H9 (cell line): ENCODE measurements around the gene VRK3. TPM values are rescaled to one million over a fixed set of nuclear protein-coding genes. Genes with fewer than 3 reads are reported as not detected.

Source experiments
- DNase-seq: peaks from one replicate; pipeline ENCODE4 v3.0.0-alpha.2; 2017
- H2AFZ ChIP-seq: one replicate; pipeline ENCODE4 v1.6.1; 2013; ENCODE audit warnings: mild to moderate bottlenecking, low read length, control low read depth, moderate library complexity
- H2AK5ac ChIP-seq: 2 replicates; pipeline ENCODE4 v1.6.1; 2013; ENCODE audit warnings: low read length, control low read depth, mixed read lengths; ENCODE audit not compliant: insufficient read length
- H2BK120ac ChIP-seq: one replicate; pipeline ENCODE4 v1.6.1; 2013; ENCODE audit warnings: low read depth, mild to moderate bottlenecking, low read length, control low read depth, inconsistent platforms; ENCODE audit not compliant: poor library complexity, severe bottlenecking
- H2BK12ac ChIP-seq: 2 replicates; pipeline ENCODE4 v1.6.1; 2013; ENCODE audit warnings: low read length, control low read depth, mixed read lengths, low read depth; ENCODE audit not compliant: insufficient read length
- H2BK15ac ChIP-seq: 2 replicates; pipeline ENCODE4 v1.6.1; 2013; ENCODE audit warnings: low read depth, low read length, control low read depth
- H2BK20ac ChIP-seq: one replicate; pipeline ENCODE4 v1.6.1; 2013; ENCODE audit warnings: low read depth, mild to moderate bottlenecking, low read length, control low read depth, inconsistent platforms; ENCODE audit not compliant: poor library complexity, severe bottlenecking
- H2BK5ac ChIP-seq: 2 replicates; pipeline ENCODE4 v1.6.1; 2013; ENCODE audit warnings: low read length, control low read depth, mixed read lengths; ENCODE audit not compliant: insufficient read length
- H3K14ac ChIP-seq: 2 replicates; pipeline ENCODE4 v1.6.1; 2013; ENCODE audit warnings: low read length, control low read depth; ENCODE audit not compliant: insufficient read depth
- H3K18ac ChIP-seq: 2 replicates; pipeline ENCODE4 v1.6.1; 2013; ENCODE audit warnings: low read depth, mild to moderate bottlenecking, mixed read lengths, low read length, control low read depth; ENCODE audit not compliant: insufficient read length
- H3K23ac ChIP-seq: 2 replicates; pipeline ENCODE4 v1.6.1; 2013; ENCODE audit warnings: low read length, control low read depth, mixed read lengths, low read depth; ENCODE audit not compliant: insufficient read length
- H3K23me2 ChIP-seq: 2 replicates; pipeline ENCODE4 v1.6.1; 2013; ENCODE audit warnings: low read depth, mild to moderate bottlenecking, mixed read lengths, low read length, control low read depth; ENCODE audit not compliant: insufficient read length, poor library complexity, severe bottlenecking
- H3K27ac ChIP-seq: 2 replicates; pipeline ENCODE4 v1.5.1; 2013; ENCODE audit warnings: low read length, control low read depth, mixed read lengths, low read depth; ENCODE audit not compliant: insufficient read length
- H3K27me3 ChIP-seq: 2 replicates; pipeline ENCODE4 v1.6.1; 2013; ENCODE audit warnings: low read length, control low read depth, inconsistent platforms; ENCODE audit not compliant: insufficient read depth
- H3K4ac ChIP-seq: 2 replicates; pipeline ENCODE4 v1.6.1; 2013; ENCODE audit warnings: low read depth, mild to moderate bottlenecking, control low read depth, inconsistent platforms, low read length, moderate library complexity
- H3K4me1 ChIP-seq: 2 replicates; pipeline ENCODE4 v1.6.1; 2013; ENCODE audit warnings: low read length, control low read depth, inconsistent platforms; ENCODE audit not compliant: insufficient read depth
- H3K4me2 ChIP-seq: 2 replicates; pipeline ENCODE4 v1.6.1; 2013; ENCODE audit warnings: low read length, control low read depth, mixed read lengths; ENCODE audit not compliant: insufficient read length, insufficient read depth
- H3K56ac ChIP-seq: 2 replicates; pipeline ENCODE4 v1.6.1; 2013; ENCODE audit warnings: low read depth, mild to moderate bottlenecking, mixed read lengths, low read length, control low read depth; ENCODE audit not compliant: insufficient read length
- H3K79me1 ChIP-seq: 2 replicates; pipeline ENCODE4 v1.6.1; 2013; ENCODE audit warnings: low read depth, mild to moderate bottlenecking, moderate library complexity, low read length, control low read depth, inconsistent platforms; ENCODE audit not compliant: insufficient read depth, poor library complexity, severe bottlenecking
- H3K79me2 ChIP-seq: 2 replicates; pipeline ENCODE4 v1.6.1; 2013; ENCODE audit warnings: low read length, control low read depth, inconsistent platforms; ENCODE audit not compliant: insufficient read depth
- H3K9ac ChIP-seq: 2 replicates; pipeline ENCODE4 v1.6.1; 2013; ENCODE audit warnings: low read length, control low read depth, mixed read lengths; ENCODE audit not compliant: insufficient read length; ENCODE audit errors: extremely low read depth
- H3K9me3 ChIP-seq: one replicate; pipeline ENCODE4 v1.6.1; 2013; ENCODE audit warnings: low read depth, low read length, inconsistent platforms; ENCODE audit not compliant: control insufficient read depth
- H3T11ph ChIP-seq: one replicate; pipeline ENCODE4 v1.6.1; 2013; ENCODE audit warnings: mild to moderate bottlenecking, low read length, control low read depth, inconsistent platforms
- H4K20me1 ChIP-seq: one replicate; pipeline ENCODE4 v1.6.1; 2013; ENCODE audit not compliant: control insufficient read depth, insufficient read length, insufficient read depth
- H4K5ac ChIP-seq: 2 replicates; pipeline ENCODE4 v1.6.1; 2013; ENCODE audit warnings: low read depth, mild to moderate bottlenecking, mixed read lengths, low read length, control low read depth; ENCODE audit not compliant: insufficient read length
- H4K8ac ChIP-seq: replicated peaks from 2 replicates; pipeline ENCODE4 v1.6.1; 2013; ENCODE audit warnings: low read length, control low read depth, mixed read lengths, low read depth; ENCODE audit not compliant: insufficient read length
- H4K91ac ChIP-seq: 2 replicates; pipeline ENCODE4 v1.6.1; 2013; ENCODE audit warnings: low read depth, mild to moderate bottlenecking, moderate library complexity, mixed read lengths, low read length, control low read depth; ENCODE audit not compliant: insufficient read length
- H3K27ac Mint-ChIP-seq, 3 experiments: 2 replicates in 2 of 3; 3 replicates in 1 of 3; pipeline ENCODE4 v1.8.0; 2020 to 2021; ENCODE audit warnings: mixed read lengths in 3 of 3, mild to moderate bottlenecking in 1 of 3, moderate library complexity in 1 of 3
- H3K27me3 Mint-ChIP-seq: 2 replicates; pipeline ENCODE4 v1.8.0; 2021; ENCODE audit warnings: low read depth, mild to moderate bottlenecking, moderate library complexity, mixed read lengths
- H3K36me3 Mint-ChIP-seq, 3 experiments: 2 replicates in 2 of 3; 3 replicates in 1 of 3; pipeline ENCODE4 v1.8.0; 2020 to 2021; ENCODE audit warnings: low read depth in 3 of 3, mixed read lengths in 3 of 3; ENCODE audit not compliant: insufficient read depth in 1 of 3
- H3K4me1 Mint-ChIP-seq, 2 experiments: 2 replicates each; pipeline ENCODE4 v1.8.0; 2020; ENCODE audit warnings: mixed read lengths in 2 of 2
- H3K4me3 Mint-ChIP-seq, 2 experiments: 2 replicates in 1 of 2; 3 replicates in 1 of 2; pipeline ENCODE4 v1.8.0; 2020 to 2021; ENCODE audit warnings: mild to moderate bottlenecking in 2 of 2, mixed read lengths in 2 of 2, moderate library complexity in 1 of 2
- H3K9me3 Mint-ChIP-seq, 2 experiments: 2 replicates in 1 of 2; 3 replicates in 1 of 2; pipeline ENCODE4 v1.8.0; 2020; ENCODE audit warnings: mild to moderate bottlenecking in 2 of 2, mixed read lengths in 2 of 2, moderate library complexity in 1 of 2
- WGBS: extraction: QIAGEN DNeasy Blood & Tissue Kit; methylation state at CpG from one replicate; pipeline ENCODE4 v1.1.7; 2013; ENCODE audit warnings: missing lambda C conversion rate, low lambda C conversion rate, mixed read lengths; ENCODE audit not compliant: insufficient read length; ENCODE audit errors: extremely low coverage; 5-methylcytosine and 5-hydroxymethylcytosine counted together
- total RNA-seq: library from RNA; stranded (reverse); gene quantifications from 2 replicates; pipeline ENCODE4 v1.2.1, GENCODE V29; 2021
- TF ChIP-seq, protein P1 (sequence below): fragments of 200-600 bp; sonication (generic); conservative IDR thresholded peaks from 3 replicates; pipeline ENCODE4 v1.8.0; 2021; ENCODE audit warnings: antibody characterized with exemption, mild to moderate bottlenecking

Gene VRK3
- total RNA-seq, 1 experiment from 2014 or later, result 33.5 TPM

DNA sequence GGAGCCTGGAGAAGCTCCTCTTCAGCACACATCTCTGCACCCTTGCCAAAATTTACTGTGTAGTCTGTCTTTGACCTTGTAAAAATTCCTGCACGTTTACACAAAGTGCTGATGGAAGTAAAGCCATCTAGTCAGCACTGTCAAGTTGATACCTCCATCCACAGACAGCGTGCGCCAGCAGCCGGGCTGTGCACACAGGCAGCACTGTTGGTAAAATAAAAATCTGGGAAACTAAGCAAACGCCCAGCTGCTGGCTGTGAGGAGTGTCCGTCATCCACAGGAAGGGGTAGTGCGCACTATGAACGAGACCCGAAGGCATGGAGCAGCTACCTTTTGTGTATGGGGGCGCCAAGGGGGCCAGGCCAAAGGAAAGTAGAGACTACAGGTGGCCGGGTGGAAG is 46.8 kb downstream of the VRK3 start:
- Histone ChIP-seq H3K18ac (no peak overlapping the region), H3K4ac (no peak overlapping the region), H2BK12ac (no peak overlapping the region), H2BK5ac (no peak overlapping the region), H3K23ac (no peak overlapping the region), H4K5ac (no peak overlapping the region), H3K4me1 (no peaks in the 10 kb centered on the region), H4K20me1 (no peaks in the 10 kb centered on the region), H2BK15ac (no peak overlapping the region), H3K14ac (no peak overlapping the region), H3K9me3 (no peaks in the 10 kb centered on the region), H3T11ph (no peak overlapping the region), H2AK5ac (no peak overlapping the region), H3K9ac (no peak overlapping the region), H3K79me2 (no peaks in the 10 kb centered on the region), H2AFZ (no peak overlapping the region), H3K56ac (no peak overlapping the region), H3K79me1 (no peaks in the 10 kb centered on the region), H3K23me2 (no peaks in the 10 kb centered on the region), H3K27ac (no peak overlapping the region), H3K4me2 (no peak overlapping the region), H2BK120ac (no peak overlapping the region), H4K91ac (no peak overlapping the region), H4K8ac (no peak overlapping the region), H3K27me3 (no peaks in the 10 kb centered on the region), H2BK20ac (no peak overlapping the region)
- TF ChIP-seq, protein P1, sequence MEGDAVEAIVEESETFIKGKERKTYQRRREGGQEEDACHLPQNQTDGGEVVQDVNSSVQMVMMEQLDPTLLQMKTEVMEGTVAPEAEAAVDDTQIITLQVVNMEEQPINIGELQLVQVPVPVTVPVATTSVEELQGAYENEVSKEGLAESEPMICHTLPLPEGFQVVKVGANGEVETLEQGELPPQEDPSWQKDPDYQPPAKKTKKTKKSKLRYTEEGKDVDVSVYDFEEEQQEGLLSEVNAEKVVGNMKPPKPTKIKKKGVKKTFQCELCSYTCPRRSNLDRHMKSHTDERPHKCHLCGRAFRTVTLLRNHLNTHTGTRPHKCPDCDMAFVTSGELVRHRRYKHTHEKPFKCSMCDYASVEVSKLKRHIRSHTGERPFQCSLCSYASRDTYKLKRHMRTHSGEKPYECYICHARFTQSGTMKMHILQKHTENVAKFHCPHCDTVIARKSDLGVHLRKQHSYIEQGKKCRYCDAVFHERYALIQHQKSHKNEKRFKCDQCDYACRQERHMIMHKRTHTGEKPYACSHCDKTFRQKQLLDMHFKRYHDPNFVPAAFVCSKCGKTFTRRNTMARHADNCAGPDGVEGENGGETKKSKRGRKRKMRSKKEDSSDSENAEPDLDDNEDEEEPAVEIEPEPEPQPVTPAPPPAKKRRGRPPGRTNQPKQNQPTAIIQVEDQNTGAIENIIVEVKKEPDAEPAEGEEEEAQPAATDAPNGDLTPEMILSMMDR, result no peak
- Mint-ChIP-seq H3K27ac (no peak overlapping the region), H3K9me3 (no peaks in the 10 kb centered on the region), H3K27me3 (peaks cover 3% of the 10 kb centered on the region), H3K36me3 (peaks cover 0 to 6% (median 3%) of the 10 kb centered on the region in 3 experiments; a peak in 2 of 7 replicates), H3K4me1 (peaks cover 0 to 4% of the 10 kb centered on the region in 2 experiments; a peak in 2 of 4 replicates), H3K4me3 (no peak overlapping the region)
- no peak for DNase-seq
- WGBS, result no CpG with 5 or more reads among the region's 11 CpGs
